Peyer's patch (tissue), 4 donors: ENCODE data around the gene CPXM2.

Experiments
- CTCF ChIP-seq, 6 experiments: fragments of 450-650 bp in 4 of 6; fragments of 200-600 bp in 2 of 6; sonication (generic) in 1 of 6; IDR thresholded peaks; one replicate each; pipeline ENCODE4 v1.5.1; 2017 to 2019; ENCODE audit warnings: antibody characterized with exemption in 6 of 6, mild to moderate bottlenecking in 3 of 6, moderate library complexity in 1 of 6
- POLR2A ChIP-seq, 2 donors: fragments of 450-650 bp; IDR thresholded peaks; one replicate each; pipeline ENCODE4 v1.5.1; 2017; ENCODE audit warnings: antibody characterized with exemption in 2 of 2, mild to moderate bottlenecking in 2 of 2, moderate library complexity in 2 of 2

- no peak for TF ChIP-seq CTCF (IDR thresholded peaks at IDR 0.05)
- TF ChIP-seq POLR2A (IDR thresholded peaks at IDR 0.05) = no peak
These were observed 99.2 kb downstream of the CPXM2 start for GRCh38 chr10:123792248-123792978.
